GM19395 (cell line): ENCODE measurements around the gene UCN.
"Not testable (repeated sequence)": the region's sequence is repeated elsewhere in the genome, so short reads cannot be mapped to it uniquely, and the experiment has no call there.

Source experiments
- ATAC-seq: cut with Tn5 transposase; IDR thresholded peaks from one replicate; pipeline ENCODE4 v1.9.1; 2021; ENCODE audit warnings: mild to moderate bottlenecking, moderate library complexity; ENCODE audit not compliant: unreplicated experiment

Gene UCN

DNA sequence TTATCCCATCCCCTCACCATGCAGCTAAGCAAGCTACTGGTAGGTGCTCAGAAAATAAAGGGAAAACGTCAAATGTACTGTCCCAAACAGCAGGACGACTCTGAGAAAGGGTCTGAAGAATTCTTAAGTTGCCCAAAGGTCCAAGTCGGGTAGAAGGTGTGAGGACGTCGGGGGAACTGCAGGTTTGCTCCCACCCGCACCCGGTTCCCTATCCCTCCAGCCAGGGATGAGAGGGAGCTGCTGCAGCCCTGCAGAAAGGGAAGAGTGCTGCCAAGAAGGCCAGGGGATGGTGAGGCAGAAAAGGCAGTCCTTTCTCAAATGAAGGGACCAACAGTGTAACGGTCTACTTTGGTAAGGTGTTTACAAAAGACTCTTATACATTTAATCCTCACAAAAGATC is 6.9 kb upstream of the UCN start:
- no peak for ATAC-seq

DNA sequence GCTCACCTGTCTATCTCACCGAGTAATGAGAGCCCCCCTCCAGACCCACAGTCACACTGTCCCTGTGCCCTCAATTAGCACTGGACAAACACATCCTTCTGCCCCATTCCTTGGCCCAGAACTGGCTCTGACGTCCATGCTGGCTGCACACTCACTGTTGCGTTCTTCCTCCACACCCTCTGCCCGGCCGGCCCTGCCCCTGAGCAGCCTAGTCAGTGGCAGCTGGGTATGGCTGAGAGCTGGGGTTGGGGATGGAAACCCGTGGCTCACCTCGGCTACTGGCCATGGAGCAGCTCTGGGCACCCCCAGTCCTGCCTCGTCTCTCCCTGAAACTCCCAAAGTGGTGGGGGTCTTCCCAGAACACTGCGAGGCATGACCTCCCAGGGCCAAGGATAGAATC is 6.5 kb upstream of the UCN start:
- no peak for ATAC-seq

GRCh38 chr2:27313882-27314645 is 5.8 kb upstream of the UCN start:
- no peak for ATAC-seq

GRCh38 chr2:27312152-27312551 is 3.9 kb upstream of the UCN start:
- no peak for ATAC-seq

- no peak for ATAC-seq
Measured at GRCh38 chr2:27309651-27310050, 1.4 kb upstream of the UCN start.

DNA sequence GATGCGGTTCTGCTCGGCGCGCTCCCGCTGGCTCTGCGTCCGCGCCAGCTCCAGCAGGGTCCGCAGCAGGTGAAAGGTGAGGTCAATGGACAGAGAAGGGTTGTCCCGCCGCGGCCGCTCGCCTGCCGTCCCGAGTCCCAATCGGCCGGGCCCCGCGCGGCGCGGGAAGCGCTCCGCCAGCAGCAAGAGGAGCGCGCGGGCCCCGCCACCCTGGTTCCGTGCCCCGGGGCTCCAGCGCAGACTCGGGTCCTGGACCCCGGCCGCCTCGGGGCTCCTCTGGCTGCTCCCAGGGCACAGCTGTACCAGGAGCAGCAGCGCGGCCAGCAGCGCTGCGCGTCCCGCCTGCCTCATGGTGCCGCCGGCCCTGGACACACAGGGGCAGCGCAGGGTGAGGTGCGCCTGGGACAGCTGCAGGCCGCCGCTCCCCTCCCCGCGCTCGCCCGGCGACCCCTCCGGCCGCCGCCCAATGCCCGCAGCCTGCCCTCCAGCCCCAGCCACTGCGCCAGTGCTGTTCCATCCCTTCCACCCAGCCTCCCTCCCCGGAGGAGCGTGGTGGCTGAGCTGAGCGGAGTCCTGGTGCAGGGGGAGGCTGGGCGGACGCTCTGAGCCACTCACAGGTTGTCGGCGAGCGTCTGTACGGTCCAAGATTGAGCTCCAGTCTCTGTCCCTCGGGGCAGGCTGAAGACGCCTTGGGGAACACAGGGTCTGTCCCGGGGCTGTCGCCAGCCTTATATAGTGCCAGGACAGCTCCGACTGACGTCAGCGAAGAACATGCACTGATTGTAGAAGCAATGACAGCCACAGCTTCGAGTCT is 493 bp downstream of the UCN start:
- no peak for ATAC-seq

GRCh38 chr2:27307287-27307544 is 1.0 kb downstream of the UCN start:
- no peak for ATAC-seq

- no peak for ATAC-seq
Measured at GRCh38 chr2:27306573-27307286, 1.5 kb downstream of the UCN start.

DNA sequence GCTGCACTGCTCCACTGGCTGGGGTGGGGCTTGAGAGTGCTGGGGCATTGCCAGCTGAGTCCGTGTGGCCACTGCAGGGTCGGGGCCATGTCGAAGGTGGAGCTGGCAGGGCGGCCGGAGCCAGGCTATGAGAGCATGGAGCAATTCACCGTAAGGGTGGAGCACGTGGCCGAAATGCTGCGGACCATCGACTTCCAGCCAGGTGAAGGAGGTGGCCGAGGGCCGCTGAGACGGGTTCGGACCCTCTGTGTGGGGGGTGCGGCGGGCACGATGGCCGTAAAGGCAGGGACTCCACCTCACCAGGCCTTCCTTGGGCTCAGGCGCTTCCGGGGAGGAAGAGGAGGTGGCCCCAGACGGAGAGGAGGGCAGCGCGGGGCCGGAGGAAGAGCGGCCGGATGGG is 2.1 kb downstream of the UCN start:
- ATAC-seq: no peak

GRCh38 chr2:27305516-27305915 is 2.7 kb downstream of the UCN start:
- ATAC-seq: no peak

- no peak for ATAC-seq
Measured at GRCh38 chr2:27304488-27305240, 3.6 kb downstream of the UCN start.

DNA sequence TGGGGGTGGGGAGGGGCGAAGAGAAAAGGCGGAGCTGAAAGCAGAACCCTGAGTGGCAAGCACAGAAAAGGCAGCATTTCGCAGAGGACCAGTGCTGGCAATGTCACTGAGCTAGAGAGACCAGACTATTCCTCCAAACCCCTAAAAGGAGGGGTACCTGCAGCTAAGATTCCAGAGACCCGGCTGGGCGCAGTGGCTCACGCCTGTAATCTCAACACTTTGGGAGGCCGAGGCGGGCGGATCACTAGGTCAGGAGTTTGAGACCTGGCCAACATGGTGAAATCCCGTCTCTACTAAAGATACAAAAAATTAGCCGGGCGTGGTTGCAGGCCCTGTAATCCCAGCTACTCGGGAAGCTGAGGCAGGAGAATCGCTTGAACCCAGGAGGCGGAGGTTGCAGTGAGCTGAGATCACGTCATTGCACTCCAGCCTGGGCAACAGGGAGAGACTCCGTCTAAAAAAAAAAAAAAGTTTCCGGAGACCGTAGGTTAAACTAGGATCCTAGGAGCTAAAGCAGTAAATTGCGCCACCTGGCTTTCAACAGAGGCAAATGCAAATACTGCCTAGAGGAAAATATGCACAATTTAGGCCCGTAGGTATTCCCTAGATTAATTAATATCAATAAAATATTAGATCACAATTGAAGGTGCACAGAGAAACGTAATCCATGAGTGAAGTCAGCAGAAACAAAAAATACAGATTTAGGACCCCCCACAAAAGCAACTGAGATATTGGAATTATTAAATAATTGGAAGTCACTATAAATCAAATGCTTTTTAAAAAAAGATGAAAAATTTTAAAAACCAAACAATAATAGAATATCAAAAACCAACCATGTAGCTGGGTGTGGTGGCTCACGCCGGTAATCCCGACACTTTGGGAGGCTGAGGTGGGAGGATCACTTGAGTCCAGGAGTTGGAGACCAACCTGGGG is 4.9 kb downstream of the UCN start:
- no peak for ATAC-seq

DNA sequence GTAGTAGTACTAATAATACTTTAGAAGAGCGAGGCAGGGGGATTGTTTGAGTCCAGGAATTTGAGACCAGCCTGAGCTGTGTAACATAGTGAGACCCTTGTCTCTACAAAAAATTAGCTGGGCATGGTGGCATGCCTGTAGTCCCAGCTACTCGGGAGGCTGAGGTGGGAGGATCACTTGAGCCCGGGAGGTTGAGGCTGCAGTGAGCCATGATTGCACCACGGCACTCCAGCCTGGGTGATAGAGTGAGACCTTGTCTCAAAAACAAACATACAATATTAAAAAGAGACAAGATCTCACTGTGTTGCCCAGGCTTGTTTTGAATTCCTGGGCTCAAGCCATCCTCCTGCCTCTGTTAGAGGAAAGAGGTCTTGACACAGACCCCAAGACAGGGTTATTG is 7.6 kb downstream of the UCN start:
- not testable (repeated sequence) for ATAC-seq

DNA sequence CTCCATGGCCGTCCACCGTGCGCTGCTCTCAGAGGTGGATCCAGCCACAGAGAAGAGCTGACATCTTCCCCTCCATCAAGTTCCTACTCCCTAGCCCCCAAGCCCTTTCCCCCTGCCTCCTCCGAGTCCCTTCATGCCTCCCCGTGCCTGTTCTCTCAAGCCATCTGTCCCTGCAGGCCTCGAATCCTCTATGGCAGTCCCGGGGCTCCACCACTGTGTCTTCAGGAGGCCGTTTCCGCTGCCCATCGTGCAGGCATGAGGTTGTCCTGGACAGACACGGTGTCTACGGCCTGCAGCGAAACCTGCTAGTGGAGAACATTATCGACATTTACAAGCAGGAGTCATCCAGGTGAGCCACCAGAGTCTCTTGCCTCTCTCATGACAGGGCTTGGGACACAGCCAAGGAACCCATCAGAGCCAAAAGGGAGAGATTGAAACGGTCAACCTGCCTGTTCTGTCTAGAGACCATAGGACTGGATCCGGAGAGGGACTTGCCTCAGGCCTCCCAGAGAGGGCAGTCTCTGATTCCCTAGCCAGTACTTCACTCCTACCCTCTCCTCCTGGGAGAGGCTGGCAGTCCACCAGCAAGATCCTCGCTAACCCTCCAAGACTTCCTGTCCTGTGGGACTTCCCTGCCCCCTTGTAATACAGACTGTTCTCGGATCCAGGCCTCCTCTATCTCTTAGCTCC is 9.7 kb downstream of the UCN start:
- no peak for ATAC-seq

- no peak for ATAC-seq
Measured at GRCh38 chr2:27297195-27297594, 11.1 kb downstream of the UCN start.

DNA sequence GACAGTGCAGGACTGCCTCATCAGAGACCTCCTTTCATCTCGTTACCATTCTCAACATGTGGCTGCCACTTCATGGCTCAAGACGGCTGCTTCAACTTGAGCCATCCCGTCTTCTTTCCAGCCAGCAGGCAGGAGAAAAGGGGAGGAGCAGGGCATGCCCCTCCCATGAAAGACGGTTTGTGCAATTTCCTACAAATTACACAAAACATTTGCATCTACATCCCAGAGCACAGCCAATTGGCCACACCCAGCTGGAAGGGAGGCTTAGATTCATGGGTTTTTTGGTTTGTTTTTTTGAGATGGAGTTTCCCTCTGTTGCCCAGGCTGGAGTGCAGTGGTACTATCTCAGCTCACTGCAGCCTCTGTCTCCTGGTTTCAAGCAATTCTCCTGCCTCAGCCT is 11.8 kb downstream of the UCN start:
- ATAC-seq: no peak

GRCh38 chr2:27294928-27295327 is 13.3 kb downstream of the UCN start:
- ATAC-seq: no peak

DNA sequence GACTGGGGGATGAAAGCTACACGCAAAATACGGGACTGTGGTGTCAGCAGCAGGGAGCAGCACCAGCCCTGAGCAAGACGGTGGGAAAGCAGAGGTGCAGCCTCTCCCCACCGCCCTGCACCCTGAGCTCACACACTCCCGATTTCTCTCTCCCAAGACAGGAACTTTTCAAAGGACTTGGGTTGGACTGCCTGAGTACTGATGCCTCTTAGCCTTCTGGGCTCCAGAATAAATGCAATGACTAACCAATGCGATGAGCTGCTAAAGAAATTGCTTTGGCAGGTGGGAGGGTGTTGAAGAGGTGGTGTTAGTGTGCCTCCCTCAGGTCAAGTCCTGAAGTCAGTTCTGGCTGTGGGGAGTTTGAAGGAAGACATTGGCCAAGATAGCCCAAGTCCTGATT is 16.4 kb downstream of the UCN start:
- ATAC-seq: no peak

DNA sequence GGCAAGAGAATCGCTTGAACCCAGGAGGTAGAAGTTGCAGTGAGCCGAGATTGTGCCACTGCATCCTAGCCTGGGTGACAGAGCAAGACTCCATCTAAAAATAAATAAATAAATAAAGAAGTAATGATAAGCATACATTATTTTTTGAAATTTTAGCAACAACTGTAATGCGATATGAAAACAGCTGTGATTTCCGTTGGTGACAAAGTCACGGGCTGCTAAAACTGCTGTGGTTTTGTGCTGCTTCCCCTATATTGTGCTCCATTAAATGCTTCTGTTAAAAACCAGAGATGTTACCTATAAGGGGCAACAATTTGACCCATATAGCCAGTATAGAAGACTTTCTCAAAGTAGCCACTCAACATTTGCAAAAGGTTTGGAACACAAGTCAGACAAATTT is 17.7 kb downstream of the UCN start:
- no peak for ATAC-seq

GRCh38 chr2:27288610-27289009 is 19.6 kb downstream of the UCN start:
- ATAC-seq: no peak
